ENCODE results near the gene PEMT. TPM values are rescaled to one million over a fixed set of nuclear protein-coding genes. Genes with fewer than 3 reads are reported as not detected.

PEMT gene
- total RNA-seq, 4 donors from 2014 or later, result 54.6 to 76.9 (median 63.0) TPM

DNA sequence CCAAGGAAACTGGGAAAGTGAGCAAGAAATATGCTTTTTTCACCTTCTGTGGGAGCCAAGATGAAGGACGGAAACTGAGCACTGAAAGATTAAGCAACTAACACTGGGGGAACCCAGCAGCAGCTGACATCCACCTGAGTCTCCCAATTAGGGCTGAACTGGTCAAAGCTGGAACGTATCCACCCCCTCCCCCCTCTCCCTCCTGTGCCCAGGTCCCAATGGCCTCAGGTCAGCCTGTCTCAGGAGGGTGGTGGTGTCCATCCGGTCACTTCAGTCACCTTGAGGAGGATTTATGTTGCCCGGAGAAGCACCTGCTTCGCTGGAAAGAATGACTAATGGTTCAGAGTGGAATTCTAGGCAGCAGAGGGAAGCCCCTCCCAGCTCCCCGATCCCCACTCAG is 10.0 kb downstream of the PEMT start:
- TF ChIP-seq CTCF (IDR thresholded peaks at IDR 0.05; ENCODE audit: low read depth), result no peak

GRCh38 chr17:17580662-17581470 is 10.6 kb downstream of the PEMT start:
- TF ChIP-seq CTCF (IDR thresholded peaks at IDR 0.05; ENCODE audit: low read depth), result no peak

DNA sequence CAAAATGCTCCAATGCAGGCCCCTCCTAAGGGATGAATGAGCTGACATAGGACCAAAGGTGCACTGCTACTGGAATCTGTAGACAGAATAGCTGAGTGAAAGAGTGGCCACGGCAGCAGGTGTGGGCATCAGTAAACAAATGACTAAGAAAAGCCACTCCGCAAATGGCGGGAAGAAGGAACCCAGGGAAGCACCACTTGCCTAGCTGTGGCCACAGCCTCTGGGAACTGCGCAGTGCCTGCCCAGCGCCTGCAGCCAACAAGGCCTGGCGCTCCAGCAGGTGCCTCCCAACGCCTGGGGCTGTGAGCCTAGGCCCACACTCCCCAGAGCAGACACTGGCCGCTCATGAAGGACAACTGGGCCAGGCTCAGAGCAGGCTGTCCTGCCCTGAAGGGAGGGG is 11.8 kb downstream of the PEMT start:
- TF ChIP-seq CTCF (IDR thresholded peaks at IDR 0.05; ENCODE audit: low read depth), result no peak

- no peak for TF ChIP-seq CTCF (IDR thresholded peaks at IDR 0.05; ENCODE audit: low read depth)
These were observed 14.1 kb downstream of the PEMT start for GRCh38 chr17:17577373-17577772.

DNA sequence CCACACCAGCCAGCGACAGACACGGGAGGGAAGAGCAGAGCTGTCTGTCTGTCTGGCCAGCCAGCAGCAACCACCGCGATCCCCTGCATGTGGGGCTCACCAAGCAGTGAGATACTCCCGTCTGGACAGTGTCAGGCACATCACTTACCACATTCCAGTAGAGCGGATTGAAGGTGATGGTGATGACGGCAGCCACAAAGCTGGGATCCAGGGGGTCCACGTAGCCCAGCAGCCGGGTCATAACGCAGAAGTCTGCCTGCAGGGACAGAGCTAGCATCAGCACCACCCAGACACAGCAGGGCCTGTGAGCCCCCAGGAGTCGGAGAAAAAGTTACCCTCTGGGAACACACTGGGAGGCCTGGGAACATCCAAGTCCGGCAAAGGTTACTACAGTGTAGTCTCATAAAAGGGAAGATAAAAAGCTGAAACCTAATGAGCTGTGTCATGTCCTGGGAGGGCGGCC is 14.7 kb downstream of the PEMT start:
- no peak for TF ChIP-seq CTCF (IDR thresholded peaks at IDR 0.05; ENCODE audit: low read depth)

DNA sequence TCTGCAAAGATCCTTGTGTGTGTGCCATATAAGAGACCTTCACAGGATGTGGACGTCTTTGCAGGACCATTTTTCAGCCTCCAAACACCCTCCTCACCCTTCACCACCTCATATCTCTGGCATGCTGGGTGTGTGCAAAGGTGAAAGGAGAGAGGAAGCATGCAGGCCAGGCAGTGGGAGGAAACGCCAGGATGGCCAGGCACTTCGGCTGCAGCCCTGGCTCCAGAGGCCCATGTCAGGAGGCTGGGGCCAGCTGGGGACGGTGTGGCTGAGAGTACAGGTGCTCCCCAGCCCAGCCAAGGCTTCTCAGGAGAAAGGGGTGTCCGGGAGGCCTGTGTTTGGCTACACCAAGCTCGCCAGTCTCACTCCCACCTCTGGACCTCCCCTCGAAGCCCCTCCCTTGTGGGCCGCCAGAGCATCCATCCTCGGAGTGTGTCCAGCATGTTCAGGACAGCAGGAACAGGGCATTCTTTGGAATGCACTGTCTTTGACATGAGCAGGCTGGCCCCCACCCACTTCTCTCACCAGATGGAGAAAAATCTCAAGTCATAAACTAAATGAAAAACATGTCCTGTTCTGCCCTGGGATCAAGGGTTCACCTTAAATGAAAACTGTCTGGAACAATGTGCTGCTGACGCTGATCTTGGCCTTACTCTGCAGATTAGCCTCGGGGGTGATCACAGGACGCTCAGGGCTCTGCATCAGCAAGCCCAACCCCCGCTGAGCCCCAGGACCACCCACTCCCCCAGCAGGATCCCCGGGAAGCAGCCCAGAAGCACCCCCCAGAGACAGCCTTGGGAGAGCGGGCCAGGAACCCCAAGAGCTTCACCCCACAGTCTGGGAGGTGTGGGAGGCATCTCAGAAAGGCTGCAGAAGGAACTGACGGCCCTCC is 15.9 kb downstream of the PEMT start:
- TF ChIP-seq CTCF (IDR thresholded peaks at IDR 0.05; ENCODE audit: low read depth), result no peak

DNA sequence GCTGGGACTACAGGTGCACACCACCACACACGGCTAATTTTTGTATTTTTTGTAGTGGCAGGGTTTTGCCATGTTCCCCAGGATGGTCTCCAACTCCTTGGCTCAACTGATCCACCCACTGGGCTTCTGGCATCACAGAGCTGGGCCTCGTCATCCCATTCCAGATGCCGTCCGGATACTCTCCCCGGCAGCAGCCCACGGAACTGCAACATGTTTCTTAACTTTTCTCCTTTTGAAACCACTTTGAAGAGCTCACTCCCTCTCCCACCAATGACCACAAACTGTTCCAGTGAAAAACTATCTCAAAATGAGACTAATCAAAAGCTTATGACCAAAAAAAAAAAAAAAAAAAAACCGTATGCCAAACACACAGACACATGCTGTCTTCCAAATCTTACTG is 17.6 kb downstream of the PEMT start:
- TF ChIP-seq CTCF (IDR thresholded peaks at IDR 0.05; ENCODE audit: low read depth), result no peak
